HG03442 (cell line): ENCODE results near the gene RDX.

ENCODE experiments used
- ATAC-seq: cut with Tn5 transposase; IDR thresholded peaks from one replicate; pipeline ENCODE4 v1.9.1; 2021; ENCODE audit warnings: mild to moderate bottlenecking, moderate library complexity; ENCODE audit not compliant: unreplicated experiment

The RDX gene

GRCh38 chr11:110147962-110148709 lies 148.3 kb downstream of the RDX start:
- no peak for ATAC-seq

DNA sequence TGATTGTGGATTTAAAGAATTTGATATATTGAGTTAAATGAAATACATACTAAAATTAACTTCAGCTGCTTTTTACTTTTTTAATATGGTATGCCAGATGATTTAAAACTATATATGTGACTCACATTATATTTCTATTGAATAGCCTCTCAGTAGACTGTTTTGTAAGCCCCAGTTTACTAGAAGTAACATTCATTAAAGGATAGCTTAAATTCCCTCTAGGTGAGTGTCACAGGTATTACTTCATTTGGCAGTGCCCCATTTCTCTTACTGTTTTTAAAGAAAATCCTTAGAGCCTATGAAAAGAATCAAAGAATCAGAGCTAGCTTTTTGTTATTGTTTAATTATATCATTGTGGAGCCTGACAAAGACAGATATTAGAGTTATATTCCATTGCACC lies 154.6 kb downstream of the RDX start:
- ATAC-seq = no peak

- no peak for ATAC-seq
Measured at GRCh38 chr11:110134110-110134509, 162.3 kb downstream of the RDX start.

DNA sequence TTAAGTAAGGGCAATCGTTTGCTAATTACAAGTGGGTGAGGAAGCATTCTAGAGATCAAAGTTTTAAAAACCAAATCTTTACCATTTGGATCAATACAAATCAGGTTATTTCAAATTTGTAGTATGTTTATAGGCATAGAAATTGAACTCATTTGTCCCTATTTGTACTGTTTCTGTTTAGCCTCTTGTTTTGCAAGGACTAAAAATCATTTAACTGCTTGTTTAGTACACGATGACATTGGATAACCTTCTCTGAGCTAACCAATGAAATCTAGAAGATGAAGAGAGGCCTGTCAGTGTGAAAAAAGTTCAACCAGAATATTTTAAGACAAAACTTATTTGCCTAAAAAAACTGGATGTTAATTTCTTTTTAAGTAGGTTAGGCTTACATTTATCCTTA lies 163.3 kb downstream of the RDX start:
- ATAC-seq = no peak

DNA sequence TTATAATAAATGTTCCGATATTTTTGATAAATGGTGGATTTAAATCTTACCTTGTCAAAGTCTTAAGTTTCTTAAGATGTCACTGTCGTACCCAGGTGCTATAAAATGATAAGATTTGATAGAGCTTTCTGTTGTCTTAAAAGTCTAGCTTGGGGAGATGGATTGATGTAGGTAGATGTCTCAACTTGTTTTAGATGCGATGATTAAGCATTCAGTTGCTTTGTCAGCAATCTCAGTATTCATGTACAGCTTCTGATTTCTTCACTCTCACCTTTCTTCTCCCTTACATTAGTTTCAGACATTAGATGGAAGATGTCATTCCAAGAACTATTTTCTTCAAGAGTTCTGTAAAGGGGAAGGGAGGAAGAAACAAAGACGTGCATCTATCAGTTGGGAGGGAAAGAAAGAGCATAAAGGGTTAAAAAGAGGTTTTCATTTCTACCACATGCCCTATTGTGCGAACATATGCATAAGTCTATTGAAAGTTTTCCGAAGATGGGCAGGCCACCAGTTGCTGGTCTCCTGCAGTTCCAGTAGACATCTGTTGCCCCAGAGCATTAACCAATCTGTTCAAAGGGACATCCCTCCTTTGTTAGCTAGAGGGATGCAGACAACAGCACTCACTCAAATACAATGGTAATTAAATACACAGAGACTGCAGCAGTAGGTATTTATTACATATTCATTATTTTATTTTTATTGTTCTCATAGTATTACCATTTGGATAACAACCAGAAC lies 164.9 kb downstream of the RDX start:
- ATAC-seq = no peak

- ATAC-seq = no peak
Measured at GRCh38 chr11:110130642-110131238, 165.7 kb downstream of the RDX start.

GRCh38 chr11:110128161-110128560 lies 168.3 kb downstream of the RDX start:
- ATAC-seq = no peak

DNA sequence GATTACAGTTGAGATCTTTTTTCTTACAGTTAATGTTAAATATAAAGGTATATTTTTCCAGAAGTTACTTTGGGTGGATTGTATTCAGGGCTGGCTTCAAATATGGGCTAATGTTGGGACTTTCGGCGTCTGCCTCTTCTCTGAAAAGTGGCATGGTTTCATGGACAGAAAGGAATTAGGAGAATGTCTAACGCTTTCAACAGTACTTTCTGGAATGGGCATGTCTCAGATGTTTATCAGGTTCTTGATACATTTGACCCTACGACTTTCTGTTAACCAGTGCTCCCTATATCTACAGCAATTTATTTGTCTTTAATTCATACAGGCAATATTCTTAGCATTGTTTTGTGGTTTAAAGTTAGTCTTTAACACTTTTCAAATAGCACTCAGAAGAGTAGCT lies 169.5 kb downstream of the RDX start:
- no peak for ATAC-seq

DNA sequence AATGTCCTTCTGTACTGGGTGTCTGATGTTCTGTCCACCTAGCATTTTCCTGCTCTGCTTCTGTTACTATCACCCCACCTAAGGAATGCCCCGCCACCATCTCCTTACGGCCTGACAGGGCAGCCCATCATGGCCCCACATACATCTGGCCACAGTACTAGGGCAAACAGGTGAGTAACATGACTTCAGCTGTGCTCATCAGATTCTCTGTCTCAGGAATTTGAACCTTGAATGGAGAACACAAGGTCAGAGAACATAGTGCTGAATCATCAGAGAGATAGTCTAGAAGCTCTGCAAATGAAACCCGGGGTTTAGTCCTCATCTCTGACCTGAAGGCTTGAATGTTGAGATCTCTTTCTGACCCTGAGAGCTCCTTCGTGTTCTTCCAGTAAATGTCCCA lies 170.8 kb downstream of the RDX start:
- ATAC-seq = no peak
